HG03025 (cell line): ENCODE measurements around the gene CYB561.
"Not testable (repeated sequence)": the region's sequence is repeated elsewhere in the genome, so short reads cannot be mapped to it uniquely, and the experiment has no call there.

Experiments used
- ATAC-seq: cut with Tn5 transposase; IDR thresholded peaks from one replicate; pipeline ENCODE4 v1.9.1; 2021; ENCODE audit warnings: mild to moderate bottlenecking, moderate library complexity; ENCODE audit not compliant: unreplicated experiment, low FRiP score

Gene CYB561

GRCh38 chr17:63479495-63480184 is 33.5 kb upstream of the CYB561 start:
- ATAC-seq = no peak

GRCh38 chr17:63478814-63479494 is 32.8 kb upstream of the CYB561 start:
- ATAC-seq = no peak

- no peak for ATAC-seq
Measured at GRCh38 chr17:63477480-63478440, 31.7 kb upstream of the CYB561 start.

GRCh38 chr17:63476854-63477479 is 30.9 kb upstream of the CYB561 start, which contains the start of gene ACE:
Gene ACE (plus strand): TSS chr17:63477061. CDS start chr17:63477095, 34 bp downstream.
- ATAC-seq = no peak

- no peak for ATAC-seq
Measured at GRCh38 chr17:63476459-63476853, 30.4 kb upstream of the CYB561 start.

GRCh38 chr17:63475491-63476412 is 29.6 kb upstream of the CYB561 start:
- no peak for ATAC-seq

GRCh38 chr17:63474586-63475460 is 28.7 kb upstream of the CYB561 start:
- ATAC-seq = no peak

GRCh38 chr17:63474174-63474573 is 28.1 kb upstream of the CYB561 start:
- no peak for ATAC-seq

- not testable (repeated sequence) for ATAC-seq
Measured at GRCh38 chr17:63468099-63468498, 22.0 kb upstream of the CYB561 start.

- no peak for ATAC-seq
Measured at GRCh38 chr17:63464691-63465236, 18.7 kb upstream of the CYB561 start.

GRCh38 chr17:63463771-63464170 is 17.7 kb upstream of the CYB561 start:
- ATAC-seq = no peak

GRCh38 chr17:63460018-63460417 is 13.9 kb upstream of the CYB561 start:
- ATAC-seq = no peak

GRCh38 chr17:63458478-63458877 is 12.4 kb upstream of the CYB561 start:
- no peak for ATAC-seq

GRCh38 chr17:63455417-63455816 is 9.3 kb upstream of the CYB561 start:
- ATAC-seq = no peak

- ATAC-seq = no peak
Measured at GRCh38 chr17:63454915-63455314, 8.8 kb upstream of the CYB561 start.

- ATAC-seq = not testable (repeated sequence)
Measured at GRCh38 chr17:63454357-63454756, 8.3 kb upstream of the CYB561 start.

- no peak for ATAC-seq
Measured at GRCh38 chr17:63452962-63453551, 7.0 kb upstream of the CYB561 start.
